ENCODE data around the gene PPP2R2C. TPM values are rescaled to one million over a fixed set of nuclear protein-coding genes. Genes with fewer than 3 reads are reported as not detected.

Gene PPP2R2C
- total RNA-seq, 1 donor from 2014 or later = 0.13 TPM

- ATAC-seq (no peak), DNase-seq (ENCODE audit: low spot score) (no peak)
Observed at GRCh38 chr4:6277139-6277802, 195.1 kb downstream of the PPP2R2C start.

- ATAC-seq = no peak
Observed at GRCh38 chr4:6275898-6276806, 196.3 kb downstream of the PPP2R2C start.

GRCh38 chr4:6275351-6275750 lies 197.1 kb downstream of the PPP2R2C start:
- DNase-seq (ENCODE audit: low spot score) = no peak

More at GRCh38 chr4:6275898-6276806, 196.3 kb downstream of the PPP2R2C start:
- DNase-seq (ENCODE audit: low spot score) = no peak

GRCh38 chr4:6273661-6273990 lies 198.8 kb downstream of the PPP2R2C start:
- no peak for ATAC-seq
- no peak for DNase-seq (ENCODE audit: low spot score)

More at GRCh38 chr4:6275351-6275750, 197.1 kb downstream of the PPP2R2C start:
- no peak for ATAC-seq

- no peak for DNase-seq (ENCODE audit: low spot score)
- ATAC-seq = no peak
Observed at GRCh38 chr4:6272863-6273660, 199.4 kb downstream of the PPP2R2C start.

- no peak for DNase-seq (ENCODE audit: low spot score)
- peak; percentile 33 for ATAC-seq
Observed at GRCh38 chr4:6271701-6272465, 200.5 kb downstream of the PPP2R2C start.

- DNase-seq (ENCODE audit: low spot score) = no peak
- ATAC-seq = no peak
Observed at GRCh38 chr4:6271206-6271605, 201.2 kb downstream of the PPP2R2C start.

GRCh38 chr4:6270636-6271121 lies 201.7 kb downstream of the PPP2R2C start:
- no peak for DNase-seq (ENCODE audit: low spot score)
- no peak for ATAC-seq

Other genes starting within 250 kb of the PPP2R2C start
- 14.3 TPM for gene WFS1, start 202.8 kb downstream of the PPP2R2C start, total RNA-seq
- 41.5 TPM for gene MAN2B2, start 102.6 kb upstream of the PPP2R2C start, total RNA-seq
- 130 TPM for gene MRFAP1, start 168.1 kb upstream of the PPP2R2C start, total RNA-seq
- gene S100P, start 221.3 kb upstream of the PPP2R2C start, total RNA-seq = 2.3 TPM
- 26.7 TPM for gene MRFAP1L1, start 237.3 kb upstream of the PPP2R2C start, total RNA-seq
- gene BLOC1S4, start 243.6 kb upstream of the PPP2R2C start, total RNA-seq = 6.5 TPM